Transverse colon (tissue), 3 donors: ENCODE data around the gene NTN5.

Experiments used
- POLR2A ChIP-seq: fragments of 450-650 bp; IDR thresholded peaks from one replicate; pipeline ENCODE4 v1.6.1; 2016; ENCODE audit warnings: antibody characterized with exemption, mild to moderate bottlenecking, moderate library complexity
- TF ChIP-seq, protein P1 (sequence below), 5 experiments: fragments of 200-600 bp in 3 of 5; fragments of 450-650 bp in 2 of 5; sonication (generic) in 3 of 5; IDR thresholded peaks; 1 replicate in 2 of 5; 2 replicates in 3 of 5; pipeline ENCODE4 v1.5.1; 2016 to 2017; ENCODE audit warnings: antibody characterized with exemption in 5 of 5, inconsistent platforms in 3 of 5, mild to moderate bottlenecking in 2 of 5, moderate library complexity in 1 of 5

DNA sequence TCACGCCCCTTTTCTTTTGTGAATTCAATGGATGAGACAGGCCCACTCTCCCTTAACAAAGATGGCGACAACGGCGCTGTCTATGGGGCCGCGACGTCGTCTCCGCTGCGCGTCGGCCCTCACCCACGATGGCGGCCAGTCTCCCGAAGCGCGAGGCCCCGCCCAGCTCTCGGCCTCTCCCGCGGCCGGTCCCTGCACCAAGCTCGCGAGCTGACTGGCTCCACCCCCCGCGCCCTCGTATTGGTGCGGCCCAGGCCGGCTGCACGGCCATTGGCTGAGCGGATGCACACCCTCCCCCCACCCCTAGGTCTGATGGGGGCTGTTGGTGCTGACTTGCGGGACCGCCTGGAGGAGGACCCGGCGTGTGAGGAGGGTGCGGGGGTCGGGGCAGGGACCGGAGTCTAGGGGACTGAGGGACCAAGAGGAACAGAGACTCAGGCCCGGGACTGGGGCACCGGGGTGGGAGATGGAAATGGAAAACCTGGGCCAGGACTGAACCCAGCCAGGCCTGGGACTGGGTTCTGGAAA, 48.7 kb downstream of the NTN5 start:
- TF ChIP-seq, protein P1, sequence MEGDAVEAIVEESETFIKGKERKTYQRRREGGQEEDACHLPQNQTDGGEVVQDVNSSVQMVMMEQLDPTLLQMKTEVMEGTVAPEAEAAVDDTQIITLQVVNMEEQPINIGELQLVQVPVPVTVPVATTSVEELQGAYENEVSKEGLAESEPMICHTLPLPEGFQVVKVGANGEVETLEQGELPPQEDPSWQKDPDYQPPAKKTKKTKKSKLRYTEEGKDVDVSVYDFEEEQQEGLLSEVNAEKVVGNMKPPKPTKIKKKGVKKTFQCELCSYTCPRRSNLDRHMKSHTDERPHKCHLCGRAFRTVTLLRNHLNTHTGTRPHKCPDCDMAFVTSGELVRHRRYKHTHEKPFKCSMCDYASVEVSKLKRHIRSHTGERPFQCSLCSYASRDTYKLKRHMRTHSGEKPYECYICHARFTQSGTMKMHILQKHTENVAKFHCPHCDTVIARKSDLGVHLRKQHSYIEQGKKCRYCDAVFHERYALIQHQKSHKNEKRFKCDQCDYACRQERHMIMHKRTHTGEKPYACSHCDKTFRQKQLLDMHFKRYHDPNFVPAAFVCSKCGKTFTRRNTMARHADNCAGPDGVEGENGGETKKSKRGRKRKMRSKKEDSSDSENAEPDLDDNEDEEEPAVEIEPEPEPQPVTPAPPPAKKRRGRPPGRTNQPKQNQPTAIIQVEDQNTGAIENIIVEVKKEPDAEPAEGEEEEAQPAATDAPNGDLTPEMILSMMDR (IDR thresholded peaks at IDR 0.05): no peak
- TF ChIP-seq POLR2A: peak; percentile 7
